ENCODE measurements around the gene CTDSPL. TPM values are rescaled to one million over a fixed set of nuclear protein-coding genes. Genes with fewer than 3 reads are reported as not detected.
A peak's percentile ranks its signal among the peaks of the same experiment; 100 is the strongest.

CTDSPL gene
- total and polyA plus RNA-seq, 2 of the 13 experiments (the other 11 are each of a cell fraction or from before 2014, with no cell fraction given), result 26.1 to 142 TPM

GRCh38 chr3:37859908-37860199 is 1.8 kb upstream of the CTDSPL start:
- Histone ChIP-seq H3K4me3 (replicated peaks in 1 of 3; ENCODE audit: insufficient read depth in 1 of 3, low read depth in 2 of 3, low read length in 3 of 3) (peak overlapping the region in 1 of 3 experiments; percentile 36; a peak in 1 of 6 replicates), H4K20me1 (ENCODE audit: insufficient read depth, low read length) (peaks cover 2% of the 10 kb centered on the region), H3K27me3 (ENCODE audit: control insufficient read depth in 1 of 2, insufficient read depth in 2 of 2, low read length in 2 of 2) (no peaks in the 10 kb centered on the region; a peak in 1 of 5 replicates), H3K4me2 (ENCODE audit: low read depth, low read length) (peak overlapping the region; percentile 34), H3K27ac (ENCODE audit: extremely low read length, insufficient read depth, low read length) (peak overlapping the region; percentile 47), H3K9ac (ENCODE audit: insufficient read depth, low read depth, low read length) (peak overlapping the region; percentile 9; the same call in 1 of the 2 replicates), H3K4me1 (ENCODE audit: insufficient read depth, low read length) (peaks cover 36% of the 10 kb centered on the region), H3K36me3 (replicated peaks in 1 of 2; ENCODE audit: control insufficient read depth in 1 of 2, insufficient read depth in 2 of 2, low read length in 2 of 2) (no peaks in the 10 kb centered on the region; a peak in 1 of 5 replicates), H2AFZ (ENCODE audit: low read length) (no peak overlapping the region), H3K9me3 (ENCODE audit: low read length) (no peaks in the 10 kb centered on the region), H3K79me2 (ENCODE audit: insufficient read depth, low read length) (peaks cover 45% of the 10 kb centered on the region)
- ATAC-seq (no peak), FAIRE-seq (no peak), DNase-seq (ENCODE audit: low spot score) (no peak)
- WGBS (ENCODE audit: low lambda C conversion rate), result 80% methylated on average over 1 of the region's 6 CpGs
- ChIA-PET CTCF (ENCODE audit: low intra/inter-chr PET ratio, low total read pairs) (interaction anchor here (2.1 kb wide), 1 partner anchor 108 kb away, joined by 8 read pairs; no protein-coding TSS in a partner anchor), POLR2A (no interaction called here)
- intact Hi-C loops (cut with micrococcal nuclease; ENCODE audit: unreplicated experiment) (no loop called here), in situ Hi-C loops (cut with HindIII; ENCODE audit: extremely low pct_ligation_motif_present, low pct_unique_long_range_greater_than_20kb) (loop anchor here (5.0 kb wide), 2 partner anchors 107 to 142 kb away; no protein-coding TSS in a partner anchor)
- BruUV-seq (replicated peaks), result no TSS peak
- TF ChIP-seq ZZZ3 (CRISPR knock-in tag; IDR thresholded peaks at IDR 0.05; ENCODE audit: borderline replicate concordance), result 0 out of 2 replicates have a peak, but pooled peaks have one; percentile 14
- TF ChIP-seq DNMT3B (CRISPR knock-in tag; conservative IDR thresholded peaks at IDR 0.05), result no peak
- TF ChIP-seq ZNF124 (CRISPR knock-in tag; IDR thresholded peaks at IDR 0.05), result no peak
- TF ChIP-seq RCOR2 (CRISPR knock-in tag; IDR thresholded peaks at IDR 0.05), result no peak
- 0 out of 2 replicates have a peak, but pooled peaks have one; percentile 19 for TF ChIP-seq FUBP1 (CRISPR knock-in tag; IDR thresholded peaks at IDR 0.05; ENCODE audit: borderline replicate concordance)
- TF ChIP-seq CC2D1A (CRISPR knock-in tag; IDR thresholded peaks at IDR 0.05), result peak; percentile 78; the same call in 1 of the 2 replicates

Data from HepG2 (cell line).